ENCODE results near the gene KCTD3.
A peak's percentile ranks its signal among the peaks of the same experiment; 100 is the strongest.

The KCTD3 gene

DNA sequence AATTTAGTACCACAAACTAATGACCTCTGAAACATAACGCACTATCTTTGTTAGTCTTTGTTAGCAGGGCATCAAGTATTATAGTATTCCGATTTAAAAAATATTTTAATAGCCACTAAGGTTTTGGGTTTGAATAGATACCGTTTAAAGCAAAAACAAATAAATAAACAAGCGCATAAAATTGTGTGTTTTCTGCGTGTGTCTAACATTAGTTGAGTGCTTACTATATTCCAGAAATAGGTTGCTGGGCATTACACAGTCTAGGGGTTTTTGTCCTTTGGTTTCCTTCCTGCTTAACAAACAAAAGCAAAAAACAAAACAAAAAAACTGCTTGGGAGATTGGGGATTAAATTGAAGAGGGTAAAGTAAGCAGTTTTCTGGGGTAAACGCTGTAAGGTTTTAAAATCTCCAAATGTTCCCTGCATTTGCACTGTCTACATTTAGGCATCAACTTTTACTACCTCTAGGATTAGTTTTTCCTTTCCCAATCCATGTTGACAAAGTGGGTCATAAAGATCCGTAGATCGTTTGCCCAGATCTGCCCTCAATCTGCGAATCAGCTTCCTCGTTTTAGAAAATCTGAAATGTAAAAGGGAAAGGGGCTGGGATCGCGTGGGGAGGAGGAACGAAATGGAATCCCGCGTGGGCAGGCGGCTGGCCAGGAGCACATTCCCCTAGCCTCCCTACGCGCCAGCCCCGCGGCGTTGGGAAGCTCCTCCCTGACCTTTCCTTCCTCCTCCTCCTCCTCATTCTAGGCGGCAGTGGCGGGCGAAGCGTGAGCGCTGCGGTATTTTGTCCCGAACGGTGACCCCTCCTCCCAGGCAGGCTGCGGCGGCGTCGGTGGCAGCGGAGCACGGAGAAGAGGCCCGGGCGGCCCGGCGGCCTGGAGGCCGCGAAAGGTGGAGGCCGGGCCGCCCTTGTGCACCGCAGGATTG lies at the start of gene KCTD3:
Gene KCTD3, plus strand, starts transcription at position 749 of the 935 bp plus-strand sequence. CDS start 382 bp downstream, outside the sequence.
- DNase-seq (ENCODE audit: low spot score) = peak; percentile 45

DNA sequence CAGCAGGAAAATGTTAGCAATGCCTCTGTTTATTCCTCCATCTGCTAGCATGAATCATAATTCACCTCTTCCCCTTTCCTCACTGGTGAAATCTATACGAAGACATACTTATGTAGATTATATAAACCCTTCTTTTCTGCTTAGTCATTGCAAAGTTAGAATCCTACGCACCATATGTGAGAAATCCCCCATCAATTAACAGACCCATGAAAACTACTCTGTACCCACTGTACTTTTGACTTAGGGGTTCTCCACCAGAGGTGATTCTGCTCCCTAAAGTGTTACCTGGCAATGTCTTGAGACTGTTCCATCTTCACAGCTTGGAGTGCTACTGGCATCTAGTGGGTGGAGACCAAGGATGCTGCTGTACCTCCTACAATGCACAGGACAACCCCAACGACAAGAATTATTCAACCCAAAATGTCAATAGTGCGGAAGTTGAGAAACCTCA lies 49.6 kb upstream of the KCTD3 start:
- DNase-seq (ENCODE audit: low spot score) = no peak

DNA sequence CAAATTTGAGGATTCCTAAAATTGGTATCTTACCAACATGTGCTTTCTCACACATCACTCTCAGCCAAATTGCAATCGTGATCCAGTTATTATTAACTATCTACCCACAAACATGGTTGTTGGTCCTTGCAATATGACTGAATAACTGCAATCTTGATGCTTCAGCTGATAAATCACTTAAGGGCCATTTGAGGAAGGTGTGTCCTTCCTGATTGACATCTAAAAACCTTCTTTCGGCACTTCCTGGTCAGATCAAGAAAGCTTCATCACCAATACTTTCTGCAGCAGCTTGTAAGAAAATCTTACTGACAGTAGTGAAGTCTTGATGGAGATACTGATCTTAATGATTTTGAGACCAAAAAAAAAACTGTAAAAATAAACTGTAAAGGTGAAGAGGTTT lies 48.5 kb upstream of the KCTD3 start:
- DNase-seq (ENCODE audit: low spot score) = no peak

- DNase-seq (ENCODE audit: low spot score) = no peak
Measured at GRCh38 chr1:215521279-215521678, 45.8 kb upstream of the KCTD3 start.

- DNase-seq (ENCODE audit: low spot score) = no peak
Measured at GRCh38 chr1:215523128-215523861, 43.8 kb upstream of the KCTD3 start.

- no peak for DNase-seq (ENCODE audit: low spot score)
Measured at GRCh38 chr1:215523906-215524305, 43.2 kb upstream of the KCTD3 start.

DNA sequence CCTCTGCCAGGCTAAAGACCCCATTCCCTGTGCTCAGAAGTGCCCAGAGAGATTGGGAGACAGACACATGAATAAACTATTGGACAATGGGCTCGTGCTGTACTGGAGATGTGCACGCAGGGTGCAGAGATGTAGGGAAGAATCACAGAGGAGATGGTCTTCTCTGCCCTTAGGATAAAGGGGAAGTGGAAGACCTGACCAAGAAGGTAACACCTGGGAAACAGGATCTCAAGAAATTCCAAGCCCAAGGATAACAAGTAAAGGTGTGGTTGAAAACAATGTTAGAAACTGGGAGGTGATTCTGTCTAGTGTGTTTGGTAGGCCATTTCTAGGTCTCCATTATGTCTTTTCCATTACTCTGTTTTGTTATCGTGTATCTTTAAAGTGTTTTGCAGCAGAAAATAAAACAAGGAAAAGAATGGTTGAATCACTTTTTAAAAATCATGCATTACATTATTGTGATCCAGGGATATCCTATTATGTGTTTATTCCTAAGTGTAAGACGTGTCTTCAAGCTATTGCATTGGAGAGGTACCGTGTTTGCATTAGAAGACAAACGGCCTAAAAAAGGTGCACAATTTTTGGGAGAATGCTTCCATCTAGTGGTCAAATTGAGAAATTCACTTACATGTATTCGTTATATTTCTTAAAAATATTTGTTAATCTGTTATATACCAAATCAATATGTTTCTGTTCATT lies 40.8 kb upstream of the KCTD3 start:
- peak; percentile 2 for DNase-seq (ENCODE audit: low spot score)

DNA sequence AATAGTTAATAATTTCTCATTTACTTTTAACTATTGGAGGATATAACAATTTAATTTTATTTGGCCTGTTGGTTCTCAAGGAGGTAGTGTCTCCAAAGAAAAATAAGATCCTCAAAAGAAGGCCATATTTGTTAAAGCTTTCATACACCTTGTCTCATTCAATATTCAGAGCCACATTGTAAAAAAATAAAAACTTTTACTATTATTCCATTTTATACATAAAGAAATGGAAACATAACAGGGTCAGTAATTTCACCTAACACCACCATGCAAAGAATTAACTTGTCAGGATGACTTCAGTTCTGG lies 40.3 kb upstream of the KCTD3 start:
- DNase-seq (ENCODE audit: low spot score) = no peak

DNA sequence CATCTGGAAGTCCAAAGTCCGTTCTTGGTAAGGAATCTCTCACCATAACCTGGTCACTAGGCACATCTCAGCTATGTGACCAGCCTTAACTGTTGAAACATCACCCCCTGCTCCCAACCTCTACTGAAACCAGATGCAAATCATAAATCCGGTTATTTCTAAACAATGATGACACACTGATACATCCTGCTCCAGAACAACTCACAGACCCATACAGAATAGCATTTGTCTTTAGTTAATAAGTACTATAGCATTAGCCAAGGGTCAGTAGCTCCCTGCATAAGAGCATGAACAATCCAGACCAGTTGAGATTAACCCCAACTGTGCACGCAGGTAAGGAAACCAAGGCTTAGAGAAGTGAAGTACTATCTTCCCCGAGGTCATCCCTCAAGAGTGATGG lies 38.0 kb upstream of the KCTD3 start:
- DNase-seq (ENCODE audit: low spot score) = no peak

DNA sequence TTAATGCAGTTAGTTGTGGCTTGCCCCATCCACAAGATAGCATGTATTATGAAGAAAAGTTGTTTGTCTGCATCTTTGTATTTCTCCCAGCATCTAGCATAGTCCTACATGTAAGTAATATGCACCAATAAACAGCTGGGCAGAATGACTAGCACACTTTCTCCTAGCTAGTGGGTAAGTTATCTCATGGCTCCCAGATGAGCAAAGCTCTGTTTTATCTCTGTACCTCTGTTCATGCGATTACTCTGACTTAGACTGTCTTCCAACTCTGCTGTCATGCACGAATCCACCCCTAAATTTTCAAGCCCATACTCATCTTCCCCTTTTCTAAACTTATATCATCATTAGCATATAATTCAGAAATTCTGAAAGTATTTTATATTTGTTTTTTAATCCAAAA lies 37.5 kb upstream of the KCTD3 start:
- DNase-seq (ENCODE audit: low spot score) = no peak

DNA sequence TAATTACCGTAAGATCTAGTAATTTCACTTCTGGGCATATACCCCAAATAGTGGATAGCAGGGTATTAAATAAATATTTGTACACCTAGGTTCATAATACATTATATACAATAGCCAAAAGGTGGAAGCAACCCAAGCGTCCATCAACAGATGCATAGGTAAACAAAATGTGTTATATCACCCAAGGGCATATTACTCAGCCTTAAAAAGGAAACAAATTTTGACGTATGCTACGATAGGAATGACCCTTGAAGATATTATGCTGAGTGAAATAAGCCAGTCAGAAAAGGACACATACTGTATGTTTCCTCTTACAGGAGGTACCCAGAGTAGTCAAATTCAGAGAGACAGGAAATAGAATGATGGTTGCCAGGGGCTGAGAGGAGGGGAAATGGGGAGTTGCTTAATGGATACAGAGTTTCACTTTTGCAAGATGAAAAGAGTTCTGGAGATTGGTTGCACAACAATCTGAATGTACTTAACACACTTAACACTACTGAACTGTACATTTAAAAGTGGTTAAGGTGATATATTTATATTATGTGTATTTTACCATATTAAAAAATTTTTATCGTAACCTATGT lies 36.6 kb upstream of the KCTD3 start:
- DNase-seq (ENCODE audit: low spot score) = no peak

- no peak for DNase-seq (ENCODE audit: low spot score)
Measured at GRCh38 chr1:215539803-215540570, 27.1 kb upstream of the KCTD3 start.

GRCh38 chr1:215542301-215542700 lies 24.8 kb upstream of the KCTD3 start:
- no peak for DNase-seq (ENCODE audit: low spot score)

DNA sequence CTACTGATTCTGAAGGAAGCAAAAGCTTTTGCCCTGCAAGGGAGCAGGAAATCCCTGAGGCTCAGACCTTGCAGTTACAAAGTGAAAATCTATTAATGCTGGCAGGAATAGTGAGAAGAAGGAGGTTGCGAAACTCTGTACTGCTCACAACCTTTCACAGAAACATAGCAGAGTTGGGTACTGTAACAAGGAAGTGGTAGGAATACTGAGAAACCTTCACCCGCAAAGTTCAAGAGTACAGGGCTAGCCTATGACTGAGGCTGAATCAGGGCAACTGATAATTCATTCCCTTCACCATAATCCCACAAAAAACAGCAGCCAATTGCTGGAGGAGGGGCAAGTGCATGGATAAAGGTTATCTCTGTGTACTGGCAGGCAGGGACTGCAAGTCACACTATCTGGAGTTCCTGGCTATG lies 23.9 kb upstream of the KCTD3 start:
- DNase-seq (ENCODE audit: low spot score) = no peak

- no peak for DNase-seq (ENCODE audit: low spot score)
Measured at GRCh38 chr1:215543806-215544205, 23.3 kb upstream of the KCTD3 start.

DNA sequence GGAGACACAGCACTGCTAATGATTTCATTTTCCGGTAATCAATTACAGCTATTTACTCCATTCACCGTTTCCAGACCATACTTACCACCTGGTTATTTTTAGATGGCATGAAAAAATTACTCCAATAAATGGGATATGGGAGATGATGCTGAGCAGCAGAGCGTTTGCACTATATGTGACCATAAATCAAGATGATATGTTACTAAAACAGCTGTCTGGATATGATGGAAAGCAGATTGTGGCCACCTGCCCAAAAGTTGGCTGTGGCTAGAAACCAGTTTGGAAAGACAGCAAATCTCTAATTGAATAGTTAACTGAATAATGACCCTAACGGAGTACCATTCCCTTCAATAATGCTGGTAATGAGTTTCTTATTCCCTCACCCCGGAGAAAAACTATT lies 22.5 kb upstream of the KCTD3 start:
- DNase-seq (ENCODE audit: low spot score) = no peak

- no peak for DNase-seq (ENCODE audit: low spot score)
Measured at GRCh38 chr1:215545096-215545495, 22.0 kb upstream of the KCTD3 start.

- DNase-seq (ENCODE audit: low spot score) = no peak
Measured at GRCh38 chr1:215547011-215547410, 20.1 kb upstream of the KCTD3 start.

GRCh38 chr1:215551806-215552205 lies 15.3 kb upstream of the KCTD3 start:
- DNase-seq (ENCODE audit: low spot score) = no peak

DNA sequence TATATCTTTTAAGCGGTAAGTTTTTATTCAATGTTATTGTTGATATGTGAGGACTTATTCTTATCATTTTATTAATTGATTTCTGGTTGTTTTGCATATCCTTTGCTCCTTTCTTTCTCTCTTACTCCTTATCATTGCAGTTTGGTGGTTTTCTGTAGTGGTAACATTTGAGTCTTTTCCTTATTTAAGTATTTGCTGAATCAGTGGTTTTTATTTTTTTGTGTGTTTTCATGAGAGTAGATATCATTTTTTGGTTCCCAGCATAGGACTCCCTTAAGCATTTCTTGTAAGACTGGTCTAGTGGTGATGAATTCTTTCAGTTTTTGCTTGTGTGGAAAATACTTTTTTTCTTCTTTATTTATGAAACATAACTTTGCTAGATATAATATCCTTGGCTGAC lies 12.2 kb upstream of the KCTD3 start:
- no peak for DNase-seq (ENCODE audit: low spot score)

GRCh38 chr1:215555531-215555930 lies 11.6 kb upstream of the KCTD3 start:
- DNase-seq (ENCODE audit: low spot score) = no peak

- DNase-seq (ENCODE audit: low spot score) = no peak
Measured at GRCh38 chr1:215556996-215557395, 10.1 kb upstream of the KCTD3 start.

Measured in germinal center (tissue), 1 donor.